Kidney (tissue), 14 donors: Measurements from ENCODE around the gene MAP3K6. TPM values are rescaled to one million over a fixed set of nuclear protein-coding genes. Genes with fewer than 3 reads are reported as not detected.

Experiments used
- DNase-seq, 5 donors: peaks; one replicate each; pipeline ENCODE4 v3.0.0-alpha.2; 2013 to 2020
- FAIRE-seq: peaks from 2 replicates; lab custom pipeline; 2012; peaks lifted over from hg19 to GRCh38; lab: Jason Lieb, UNC
- H3K27ac ChIP-seq, 2 donors: one replicate each; pipeline ENCODE4 v1.7.0; 2013; ENCODE audit warnings: low read depth in 2 of 2, low read length in 2 of 2, inconsistent platforms in 1 of 2
- H3K27me3 ChIP-seq: one replicate; pipeline ENCODE4 v1.7.1; 2013; ENCODE audit warnings: low read length, inconsistent platforms; ENCODE audit not compliant: control insufficient read depth, insufficient read depth
- H3K36me3 ChIP-seq, 3 donors: one replicate each; pipeline versions ENCODE4 v1.7.0 to v1.7.1; 2013; ENCODE audit warnings: low read length in 3 of 3, control low read depth in 1 of 3, inconsistent platforms in 1 of 3; ENCODE audit not compliant: insufficient read depth in 3 of 3, control insufficient read depth in 2 of 3
- H3K4me1 ChIP-seq, 3 donors: one replicate each; pipeline versions ENCODE4 v1.7.0 to v1.7.1; 2013; ENCODE audit warnings: low read length in 3 of 3, inconsistent platforms in 1 of 3, low read depth in 1 of 3; ENCODE audit not compliant: control insufficient read depth in 2 of 3, insufficient read depth in 2 of 3
- H3K4me3 ChIP-seq, 3 donors: one replicate each; pipeline versions ENCODE4 v1.7.0 to v1.8.1; 2013; ENCODE audit warnings: low read length in 3 of 3, control low read depth in 1 of 3, inconsistent platforms in 1 of 3
- H3K9ac ChIP-seq, 3 donors: one replicate each; pipeline versions ENCODE4 v1.7.0 to v1.7.1; 2013; ENCODE audit warnings: low read length in 3 of 3, control low read depth in 1 of 3, inconsistent platforms in 1 of 3
- H3K9me3 ChIP-seq, 3 donors: one replicate each; pipeline versions ENCODE4 v1.7.0 to v1.7.1; 2013; ENCODE audit warnings: low read length in 3 of 3, control low read depth in 1 of 3, inconsistent platforms in 1 of 3; ENCODE audit not compliant: control insufficient read depth in 2 of 3, insufficient read depth in 1 of 3
- intact Hi-C: fragments of 100-400 bp; cut with DNase I; formaldehyde crosslinking; loops from one replicate; pipeline ENCODE4 v1.11.1; 2022
- polyA plus RNA-seq: library from polyadenylated mRNA; stranded (reverse); fragments of 350-450 nt; fragmentation: Illumina TruSeq; extraction: RNeasy Lipid Tissue Mini Kit (QIAGEN cat#74804); gene quantifications from one replicate; pipeline ENCODE4 v1.2.3, GENCODE V29; 2014; ENCODE audit warnings: low read depth, low replicate concordance; ENCODE audit not compliant: insufficient read depth
- total RNA-seq: library from RNA; stranded (reverse); fragmentation: NEBNext Ultra II Directional; extraction: Animal tissue kit (Norgen Biotek cat#: 25700); gene quantifications from one replicate; pipeline ENCODE4 v1.2.1, GENCODE V29; 2021
- TF ChIP-seq, protein P1 (sequence below): IDR thresholded peaks from 3 replicates; pipeline ENCODE4 v1.5.1; 2012; ENCODE audit warnings: mild to moderate bottlenecking, moderate library complexity, borderline replicate concordance; ENCODE audit not compliant: insufficient read depth; ENCODE audit errors: extremely low read depth
- donor health status: control.
- donor health status: control.
- donor health status: control.
- donor health status: control.
- donor health status: control.
- donor health status: DM: yes; HTN: yes; CAD: no.
- donor health status: Normal renal cell carcinoma (clear cell type).

MAP3K6 gene
- total and polyA plus RNA-seq, 2 donors from 2014 or later: 59.7 to 86.7 TPM

DNA sequence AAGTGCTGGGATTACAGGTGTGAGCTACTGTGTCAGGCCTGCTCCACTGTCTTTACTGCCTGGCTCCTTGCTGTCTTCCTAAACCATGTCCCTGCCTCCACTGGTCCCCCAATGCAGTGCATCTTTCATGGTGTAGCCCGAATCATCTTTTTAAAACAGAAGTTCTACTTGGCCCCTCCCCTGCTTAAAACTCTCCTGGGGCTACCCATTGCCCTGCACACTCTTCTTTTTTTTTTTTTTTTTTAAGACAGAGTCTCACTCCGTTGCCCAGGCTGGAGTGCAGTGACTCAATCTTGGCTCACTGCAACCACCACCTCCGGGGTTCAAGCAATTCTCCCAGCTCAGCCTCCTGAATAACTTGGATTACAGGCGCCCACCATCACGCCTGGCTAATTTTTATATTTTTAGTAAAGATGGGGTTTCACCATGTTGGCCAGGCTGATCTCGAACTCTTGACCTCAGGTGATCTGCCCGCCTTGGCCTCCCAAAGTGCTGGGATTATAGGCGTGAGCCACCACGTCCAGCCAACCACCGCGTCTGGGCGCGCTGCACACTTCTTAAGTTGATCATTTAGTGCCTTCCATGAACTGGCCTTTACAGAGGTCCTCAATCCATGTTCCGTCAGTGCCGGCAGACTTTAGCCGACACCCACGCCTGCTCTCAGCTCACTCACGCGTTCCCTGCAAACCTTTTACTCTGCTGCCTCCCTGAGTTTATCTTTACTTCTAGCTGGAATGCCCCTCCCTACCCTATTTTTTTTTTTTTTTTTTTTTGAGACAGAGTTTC lies 5.5 kb upstream of the MAP3K6 start:
- peak in 3 of 5 donors; percentile 70 to 84 (median 73) for DNase-seq
- no peak overlapping the region for H3K4me3 ChIP-seq
- TF ChIP-seq, protein P1, sequence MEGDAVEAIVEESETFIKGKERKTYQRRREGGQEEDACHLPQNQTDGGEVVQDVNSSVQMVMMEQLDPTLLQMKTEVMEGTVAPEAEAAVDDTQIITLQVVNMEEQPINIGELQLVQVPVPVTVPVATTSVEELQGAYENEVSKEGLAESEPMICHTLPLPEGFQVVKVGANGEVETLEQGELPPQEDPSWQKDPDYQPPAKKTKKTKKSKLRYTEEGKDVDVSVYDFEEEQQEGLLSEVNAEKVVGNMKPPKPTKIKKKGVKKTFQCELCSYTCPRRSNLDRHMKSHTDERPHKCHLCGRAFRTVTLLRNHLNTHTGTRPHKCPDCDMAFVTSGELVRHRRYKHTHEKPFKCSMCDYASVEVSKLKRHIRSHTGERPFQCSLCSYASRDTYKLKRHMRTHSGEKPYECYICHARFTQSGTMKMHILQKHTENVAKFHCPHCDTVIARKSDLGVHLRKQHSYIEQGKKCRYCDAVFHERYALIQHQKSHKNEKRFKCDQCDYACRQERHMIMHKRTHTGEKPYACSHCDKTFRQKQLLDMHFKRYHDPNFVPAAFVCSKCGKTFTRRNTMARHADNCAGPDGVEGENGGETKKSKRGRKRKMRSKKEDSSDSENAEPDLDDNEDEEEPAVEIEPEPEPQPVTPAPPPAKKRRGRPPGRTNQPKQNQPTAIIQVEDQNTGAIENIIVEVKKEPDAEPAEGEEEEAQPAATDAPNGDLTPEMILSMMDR: no peak

DNA sequence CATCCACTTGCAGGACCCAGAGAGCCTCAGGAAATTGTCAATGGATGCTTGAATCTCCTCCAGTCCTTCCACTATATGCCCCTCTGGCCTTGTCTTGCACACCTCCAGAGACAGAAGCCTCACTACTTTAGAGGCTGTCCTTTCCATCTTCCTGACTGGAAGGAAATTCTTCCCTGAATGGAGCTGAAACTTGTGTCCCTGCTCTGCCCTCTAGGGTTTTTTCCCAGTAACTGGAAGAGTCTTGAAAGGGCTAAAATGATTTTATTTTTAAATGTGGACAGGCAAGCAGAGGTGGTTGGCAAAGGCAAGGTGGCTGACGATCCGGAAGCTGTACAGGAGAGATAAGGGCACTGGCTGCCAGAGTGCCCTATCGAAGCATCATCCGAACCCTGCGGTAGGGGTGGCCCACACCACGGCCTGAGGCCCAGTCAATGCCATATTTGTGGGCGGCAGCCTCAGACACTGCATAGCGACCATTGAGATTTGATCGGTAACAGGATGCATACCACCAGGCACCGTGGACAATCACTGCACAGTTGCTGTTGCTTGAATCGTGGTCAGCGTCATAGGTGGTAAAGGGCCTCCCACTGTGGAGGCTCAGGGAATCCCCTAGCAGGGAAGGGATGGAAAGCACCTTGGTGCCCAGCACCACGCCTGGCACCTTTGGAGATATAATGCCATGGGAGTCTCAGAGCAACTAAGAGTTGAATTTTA lies 2.3 kb upstream of the MAP3K6 start:
- Histone ChIP-seq H3K9me3 (no peaks in the 10 kb centered on the region), H3K9ac (no peak overlapping the region), H3K27me3 (no peaks in the 10 kb centered on the region), H3K36me3 (peaks cover 0 to 4% (median 0%) of the 10 kb centered on the region in 3 donors), H3K4me1 (peaks cover 0 to 19% (median 14%) of the 10 kb centered on the region in 3 donors), H3K4me3 (no peak overlapping the region), H3K27ac (no peak overlapping the region)
- DNase-seq: no peak
- intact Hi-C loops: no loop called here
- TF ChIP-seq, protein P1: no peak
- no peak for FAIRE-seq

More for the DNA sequence above, 5.5 kb upstream of the MAP3K6 start:
- no peaks in the 10 kb centered on the region for H3K36me3 ChIP-seq
- no peaks in the 10 kb centered on the region for H3K27me3 ChIP-seq
- FAIRE-seq: no peak
- no peaks in the 10 kb centered on the region for H3K9me3 ChIP-seq
- H3K27ac ChIP-seq: no peak overlapping the region
- intact Hi-C loops: no loop called here
- H3K4me1 ChIP-seq: peaks cover 0 to 6% (median 5%) of the 10 kb centered on the region in 3 donors
- no peak overlapping the region for H3K9ac ChIP-seq

DNA sequence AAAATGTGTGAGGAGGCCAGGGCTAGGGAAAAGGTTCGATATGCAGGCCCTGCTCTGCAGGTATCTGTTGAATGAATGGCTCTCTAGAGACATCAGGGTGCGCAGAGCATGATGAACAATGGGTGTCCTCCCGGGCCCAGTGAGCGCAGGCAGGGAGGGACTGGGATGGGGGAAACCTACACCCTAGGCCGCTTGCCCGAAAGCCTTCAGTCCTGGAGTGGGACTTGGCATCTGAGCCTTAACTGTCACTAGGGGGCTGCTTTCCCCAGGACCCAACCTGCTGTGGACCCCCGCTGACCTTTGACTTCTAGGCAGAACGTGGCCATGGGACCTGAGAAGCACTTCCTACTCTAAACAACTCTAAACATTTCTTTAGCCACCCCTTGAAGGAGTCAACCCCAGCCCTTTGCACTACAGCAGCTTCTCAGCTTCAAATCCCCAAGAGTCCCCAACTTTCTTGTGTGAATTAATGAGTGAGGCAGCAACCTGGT lies 444 bp upstream of the MAP3K6 start:
- DNase-seq (no peak), FAIRE-seq (no peak)
- Histone ChIP-seq H3K4me3 (peak overlapping the region in 2 of 3 donors; percentile 53 to 79), H3K27ac (peak overlapping the region; percentile 94 to 97), H3K27me3 (no peaks in the 10 kb centered on the region), H3K4me1 (peaks cover 0 to 19% (median 14%) of the 10 kb centered on the region in 3 donors), H3K9ac (peak overlapping the region in 2 of 3 donors; percentile 1 to 59), H3K36me3 (peaks cover 0 to 14% (median 5%) of the 10 kb centered on the region in 3 donors), H3K9me3 (no peaks in the 10 kb centered on the region)
- TF ChIP-seq, protein P1: peak; percentile 0
- intact Hi-C loops: no loop called here
